HG03060 (cell line): ENCODE data around the gene PTGER3.
"Not testable (repeated sequence)": the region's sequence is repeated elsewhere in the genome, so short reads cannot be mapped to it uniquely, and the experiment has no call there.

Experiments
- ATAC-seq: cut with Tn5 transposase; IDR thresholded peaks from one replicate; pipeline ENCODE4 v1.9.1; 2021; ENCODE audit warnings: low read depth, moderate number of reproducible peaks; ENCODE audit not compliant: unreplicated experiment

Gene PTGER3

DNA sequence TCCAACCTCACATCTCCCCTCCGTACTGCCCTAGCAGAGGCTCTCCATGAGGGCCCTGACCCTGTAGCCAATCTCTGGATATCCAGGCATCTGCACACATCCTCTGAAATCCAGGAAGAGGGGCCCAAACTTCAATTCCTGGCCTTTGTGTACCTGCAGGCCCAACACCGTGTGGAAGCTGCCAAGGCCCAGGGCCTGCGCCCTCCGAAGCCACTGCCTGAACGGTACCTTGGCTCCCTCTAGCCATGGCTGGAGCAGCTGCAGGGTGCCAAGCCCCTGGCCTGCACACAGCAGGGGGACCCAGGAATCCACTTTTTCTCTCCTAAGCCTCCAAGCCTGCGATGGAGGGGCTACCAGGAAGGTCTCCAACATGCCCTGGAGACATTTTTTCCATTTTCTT lies 84.2 kb downstream of the PTGER3 start:
- ATAC-seq: no peak

DNA sequence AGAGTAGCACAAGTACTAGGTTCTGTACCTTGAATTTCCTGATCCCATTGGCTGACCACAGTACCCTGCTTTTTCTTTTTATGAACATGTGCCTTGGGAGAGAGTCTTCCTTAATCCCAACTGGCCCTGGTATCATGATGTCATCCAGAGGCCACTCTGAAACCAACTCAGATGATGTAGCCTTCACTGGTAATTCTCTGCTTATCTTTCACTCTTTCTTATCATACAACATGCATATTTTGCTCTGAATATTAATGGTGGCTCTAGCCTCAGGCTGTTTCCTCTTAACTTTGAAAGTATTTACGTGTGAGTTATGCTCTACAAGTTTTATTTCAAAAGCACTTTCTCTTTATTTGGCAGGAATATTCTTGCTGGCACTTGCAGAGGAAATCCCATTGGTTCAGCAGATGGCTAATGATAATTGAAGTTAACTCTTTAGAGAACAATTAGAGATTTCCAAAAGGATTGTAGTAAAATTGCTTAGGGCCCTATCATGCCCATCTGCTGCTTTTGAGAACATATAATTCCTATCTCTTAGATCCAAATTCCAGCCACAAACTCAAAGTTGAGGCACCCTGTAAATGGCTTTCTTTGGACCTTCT lies 86.1 kb downstream of the PTGER3 start:
- ATAC-seq: no peak

DNA sequence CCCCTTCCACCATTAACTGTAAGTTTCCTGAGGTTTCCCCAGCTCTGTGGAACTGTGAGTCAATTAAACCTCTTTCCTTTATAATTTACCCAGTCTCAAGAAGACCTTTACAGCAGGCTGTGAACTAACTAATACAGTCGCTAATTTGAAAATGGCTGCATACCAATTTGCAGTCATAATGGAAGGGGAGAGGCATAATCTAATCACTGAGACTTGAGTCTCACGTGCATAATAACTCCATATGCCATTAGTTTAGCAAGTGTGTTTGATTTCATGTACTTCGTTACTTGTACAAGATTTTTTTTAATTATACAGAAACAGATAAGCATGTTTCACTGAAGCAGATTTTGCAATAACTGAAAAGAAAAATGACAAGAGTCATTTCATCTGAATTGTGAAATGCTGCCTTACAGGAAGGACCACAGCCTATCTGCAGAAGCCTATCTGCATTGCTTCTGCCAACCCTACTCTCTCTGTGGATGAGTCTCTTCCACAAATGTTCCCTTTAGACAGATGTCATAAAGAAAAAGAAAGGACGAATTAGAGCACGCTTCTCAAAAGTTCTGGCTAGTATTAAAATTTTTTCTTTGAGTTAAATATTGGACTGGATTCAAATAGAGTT lies 99.1 kb downstream of the PTGER3 start:
- ATAC-seq: no peak

DNA sequence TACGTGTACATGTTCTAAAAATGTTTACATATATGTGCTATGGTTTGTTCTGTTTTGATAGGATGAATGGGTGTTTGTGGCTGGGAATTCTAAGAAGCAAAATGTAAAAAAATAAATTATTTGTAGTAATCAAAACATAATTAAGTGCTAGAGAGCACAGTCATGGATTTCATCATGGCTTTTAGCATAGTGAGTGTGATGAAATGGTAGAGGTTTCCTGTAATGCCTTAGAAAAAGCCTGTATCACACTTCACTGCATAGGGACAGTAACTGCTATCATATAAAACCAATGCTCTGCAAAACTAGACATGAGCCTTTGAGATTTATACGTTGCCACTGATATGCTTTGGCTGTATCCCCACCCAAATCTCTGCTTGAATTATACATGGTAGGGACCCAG lies 99.8 kb downstream of the PTGER3 start:
- ATAC-seq: no peak

DNA sequence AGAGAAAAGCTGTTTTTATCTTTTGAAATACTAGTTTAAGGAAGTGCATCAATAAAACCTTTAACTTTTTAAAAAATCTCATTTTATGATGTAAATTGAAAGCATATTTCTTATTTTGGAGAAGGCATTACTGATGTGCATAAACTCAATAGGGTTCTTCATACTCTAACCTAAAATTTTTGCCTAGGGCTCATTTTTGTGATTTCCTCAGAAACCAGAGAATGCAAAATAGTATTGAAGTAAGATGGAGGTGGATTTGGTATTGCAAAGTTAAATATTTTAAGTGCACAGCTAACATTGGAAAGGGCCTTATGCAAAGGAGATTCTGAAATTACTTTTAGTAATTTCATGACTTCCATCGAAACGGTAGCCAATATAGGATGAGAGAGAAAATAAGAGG lies 101.9 kb downstream of the PTGER3 start:
- no peak for ATAC-seq

DNA sequence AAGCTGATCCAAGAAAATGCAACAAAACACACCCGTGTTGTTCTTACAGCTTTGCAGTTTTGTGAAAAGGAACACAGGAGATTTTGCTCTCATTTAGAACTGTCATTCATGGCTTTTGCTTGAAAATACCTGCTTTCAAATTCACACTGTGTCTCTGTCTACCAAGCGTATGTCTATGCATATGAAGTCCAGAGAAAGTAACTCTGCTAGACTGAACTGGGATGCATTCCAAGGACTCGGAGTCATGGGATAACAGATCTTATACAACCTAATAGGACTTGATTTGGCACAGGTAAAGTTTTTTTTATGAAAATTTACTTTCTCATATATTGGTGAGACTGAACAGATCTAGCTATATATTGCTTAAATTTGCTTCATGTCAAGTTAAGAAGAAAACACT lies 102.4 kb downstream of the PTGER3 start:
- ATAC-seq: no peak

DNA sequence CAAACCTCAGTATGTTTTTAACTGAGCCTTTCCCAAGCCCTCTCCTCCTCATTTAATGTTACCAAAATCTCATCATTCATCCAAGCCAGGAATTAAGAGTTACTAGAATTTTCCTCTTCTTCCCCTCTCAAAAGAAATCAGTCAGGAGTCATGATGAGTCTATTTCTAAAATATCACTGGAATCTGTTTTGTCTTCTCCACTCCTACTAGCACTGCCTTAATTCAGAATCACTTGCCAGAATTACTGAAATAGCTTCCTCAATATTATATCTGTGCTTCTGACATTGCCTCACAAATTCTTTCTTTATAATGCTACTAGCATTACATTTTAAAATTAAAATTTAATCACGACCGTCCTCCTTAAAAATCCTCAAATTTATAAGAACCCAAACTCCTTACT lies 106.1 kb downstream of the PTGER3 start:
- no peak for ATAC-seq

DNA sequence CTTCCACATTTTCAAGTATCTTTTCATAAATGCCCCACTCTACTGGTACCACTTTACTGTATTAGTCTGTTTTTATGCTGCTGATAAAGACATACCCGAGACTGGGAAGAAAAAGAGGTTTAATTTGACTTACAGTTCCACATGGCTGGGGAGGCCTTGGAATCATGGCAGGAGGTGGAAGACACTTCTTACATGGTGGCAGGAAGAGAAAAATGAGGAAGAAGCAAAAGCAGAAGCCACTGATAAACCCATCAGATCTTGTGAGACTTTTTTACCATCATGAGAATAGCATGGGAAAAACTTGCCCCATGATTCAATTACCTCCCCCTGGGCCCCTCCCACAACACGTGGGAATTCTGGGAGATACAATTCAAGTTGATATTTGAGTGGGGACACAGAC lies 107.2 kb downstream of the PTGER3 start:
- ATAC-seq: not testable (repeated sequence)

DNA sequence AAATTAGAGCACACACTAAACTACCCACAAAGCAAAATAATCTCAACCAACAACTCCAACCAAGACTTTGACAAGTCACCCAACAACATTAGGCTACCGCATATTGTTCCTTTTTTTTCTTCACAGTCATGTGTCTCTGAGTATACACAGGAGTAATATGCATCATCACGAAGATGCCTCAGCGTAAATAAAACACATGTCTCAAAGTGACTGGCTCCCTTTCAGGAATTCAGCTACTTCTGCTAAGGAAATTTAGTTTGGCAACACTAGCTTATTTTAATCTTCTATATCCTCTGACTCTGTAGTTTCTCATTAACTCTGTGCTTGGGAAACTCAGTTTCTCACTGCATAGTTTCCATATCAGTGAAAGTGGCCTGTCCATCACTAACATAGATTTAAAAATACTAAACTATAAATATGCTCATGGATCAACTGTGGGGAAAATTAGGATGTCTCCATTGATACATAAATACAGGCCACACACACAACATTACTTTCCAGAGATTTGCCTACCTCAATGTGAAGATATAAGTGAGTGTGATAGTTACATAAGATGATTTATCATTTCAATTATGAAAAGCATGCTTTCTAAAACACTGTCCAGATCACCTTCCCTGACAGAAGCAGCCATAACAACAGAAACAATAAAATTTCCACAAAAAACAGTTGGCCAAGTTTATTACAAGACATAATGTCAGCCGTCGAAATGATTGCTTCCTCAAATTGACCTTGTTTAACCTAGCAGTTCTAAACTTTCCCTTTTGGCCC lies 113.2 kb downstream of the PTGER3 start:
- no peak for ATAC-seq

DNA sequence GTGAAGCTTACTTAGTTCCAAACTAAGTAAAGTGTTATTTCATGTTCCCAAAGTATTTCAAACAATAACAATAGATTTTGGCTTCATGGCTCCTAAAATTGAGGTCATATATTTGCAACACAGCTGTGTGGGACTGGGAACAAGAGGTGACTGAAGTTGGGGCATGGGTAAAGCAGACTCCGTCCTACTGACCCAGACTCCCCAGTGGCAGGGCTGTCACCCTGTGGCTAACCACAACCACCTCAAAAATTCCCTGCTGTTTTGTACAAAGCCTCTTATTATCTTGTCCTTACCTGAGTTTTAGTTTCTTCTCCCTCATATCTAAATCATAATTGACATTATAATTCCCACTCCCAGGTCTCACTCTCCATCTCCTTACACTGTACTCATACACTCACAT lies 117.6 kb downstream of the PTGER3 start:
- no peak for ATAC-seq

DNA sequence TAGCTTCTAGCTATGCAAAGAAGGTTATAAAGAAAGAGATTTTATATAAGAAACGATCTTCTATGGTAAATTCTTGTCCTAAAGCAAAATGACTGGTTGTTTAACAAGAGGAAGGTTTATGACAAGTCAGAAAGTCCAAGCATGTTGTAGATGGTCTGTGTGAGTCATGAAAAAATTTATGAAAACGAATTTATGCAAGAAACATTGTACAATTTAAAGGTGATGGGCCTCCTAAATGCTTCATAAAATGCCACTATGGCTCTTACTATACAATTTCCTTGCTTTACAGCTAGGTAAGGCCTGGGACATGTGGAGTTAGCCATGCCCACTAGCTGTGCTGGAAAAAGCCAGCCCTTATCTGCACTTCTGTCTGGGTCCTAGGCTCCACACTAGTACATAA lies 125.4 kb downstream of the PTGER3 start:
- no peak for ATAC-seq
